ENCODE results near the gene IGSF9B. TPM values are rescaled to one million over a fixed set of nuclear protein-coding genes. Genes with fewer than 3 reads are reported as not detected.

The IGSF9B gene
- total RNA-seq, 1 donor from 2014 or later, result not detected

DNA sequence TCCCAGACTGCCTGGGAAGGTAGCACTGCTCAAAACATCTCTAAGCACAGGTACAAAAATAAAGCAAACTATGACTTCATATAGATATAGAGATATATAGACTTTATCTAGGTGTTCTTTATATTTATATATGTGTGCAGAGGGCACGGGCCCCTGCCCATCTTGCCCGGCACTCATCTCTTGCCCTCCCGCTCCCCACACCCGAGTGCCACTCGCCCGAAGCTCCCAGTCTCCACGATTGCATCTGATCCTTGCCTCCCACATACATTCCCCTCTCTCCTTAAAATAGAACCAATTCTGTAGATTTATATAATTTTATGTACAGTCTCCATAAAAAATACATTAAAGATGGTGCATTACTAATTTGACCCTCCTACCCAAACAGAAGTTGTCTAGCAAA is 55.5 kb downstream of the IGSF9B start:
- no peak for DNase-seq (ENCODE audit: low read depth in 2 of 2)

DNA sequence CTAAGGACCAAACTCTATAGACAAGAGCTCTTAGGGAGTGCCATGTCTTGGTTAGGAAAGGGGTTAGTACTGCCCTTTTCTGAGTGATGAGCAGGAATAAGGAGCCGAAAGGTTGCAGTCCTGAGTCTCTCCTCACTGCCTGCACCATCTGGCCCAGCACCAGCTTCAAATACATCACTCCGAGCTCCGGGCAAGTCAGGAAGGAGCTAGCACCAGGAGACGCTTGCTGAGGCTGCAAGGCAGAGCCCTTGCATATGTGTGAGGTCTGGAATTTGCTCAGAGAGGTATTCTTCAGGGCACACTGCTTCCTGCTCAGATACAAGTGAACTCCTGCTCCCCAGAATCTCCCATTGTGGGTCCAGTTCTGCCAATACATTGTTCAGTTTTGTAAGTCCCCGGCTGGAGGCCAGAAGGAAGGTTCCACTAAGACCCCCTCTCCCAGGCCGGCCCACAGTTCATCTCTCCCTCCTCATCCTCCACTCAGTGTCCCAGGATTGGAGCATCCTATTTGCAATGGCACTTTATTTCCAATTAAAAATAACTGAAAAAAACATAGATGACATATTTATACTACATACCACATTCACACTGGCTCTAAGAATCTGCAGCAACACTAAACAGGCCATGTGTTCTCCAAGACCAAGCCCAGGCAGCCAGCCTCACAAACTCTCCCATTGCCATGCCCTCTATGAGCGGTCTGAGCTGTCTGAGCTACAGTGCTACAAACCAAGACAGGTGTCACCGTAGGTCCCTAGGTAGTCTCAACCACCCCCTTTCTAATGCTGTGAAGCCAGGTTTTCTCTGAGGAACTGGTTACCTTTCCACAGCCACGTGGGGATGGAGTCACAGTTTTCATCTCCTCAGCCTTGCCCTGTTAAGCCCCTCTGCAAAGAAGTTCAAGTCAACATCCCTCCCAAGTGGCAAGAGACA is 56.3 kb downstream of the IGSF9B start:
- DNase-seq (ENCODE audit: low read depth in 2 of 2), result no peak

DNA sequence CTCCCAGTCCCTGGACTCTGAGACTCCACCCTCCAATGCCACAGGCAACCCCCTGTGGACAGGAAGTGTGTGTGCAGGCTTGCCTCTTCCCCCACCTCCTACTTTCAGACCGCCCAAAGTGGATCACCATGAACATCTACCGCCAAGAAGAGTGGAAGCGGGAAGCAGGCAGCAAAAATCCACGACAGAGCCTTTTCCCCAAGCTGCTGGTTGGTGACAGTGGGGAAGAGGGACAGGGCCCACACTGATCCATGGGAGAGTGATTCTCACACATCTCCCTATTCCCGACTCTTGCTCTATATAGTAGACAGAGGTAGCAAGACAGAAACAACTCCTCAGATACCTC is 58.0 kb downstream of the IGSF9B start:
- no peak for DNase-seq (ENCODE audit: low read depth in 2 of 2)

DNA sequence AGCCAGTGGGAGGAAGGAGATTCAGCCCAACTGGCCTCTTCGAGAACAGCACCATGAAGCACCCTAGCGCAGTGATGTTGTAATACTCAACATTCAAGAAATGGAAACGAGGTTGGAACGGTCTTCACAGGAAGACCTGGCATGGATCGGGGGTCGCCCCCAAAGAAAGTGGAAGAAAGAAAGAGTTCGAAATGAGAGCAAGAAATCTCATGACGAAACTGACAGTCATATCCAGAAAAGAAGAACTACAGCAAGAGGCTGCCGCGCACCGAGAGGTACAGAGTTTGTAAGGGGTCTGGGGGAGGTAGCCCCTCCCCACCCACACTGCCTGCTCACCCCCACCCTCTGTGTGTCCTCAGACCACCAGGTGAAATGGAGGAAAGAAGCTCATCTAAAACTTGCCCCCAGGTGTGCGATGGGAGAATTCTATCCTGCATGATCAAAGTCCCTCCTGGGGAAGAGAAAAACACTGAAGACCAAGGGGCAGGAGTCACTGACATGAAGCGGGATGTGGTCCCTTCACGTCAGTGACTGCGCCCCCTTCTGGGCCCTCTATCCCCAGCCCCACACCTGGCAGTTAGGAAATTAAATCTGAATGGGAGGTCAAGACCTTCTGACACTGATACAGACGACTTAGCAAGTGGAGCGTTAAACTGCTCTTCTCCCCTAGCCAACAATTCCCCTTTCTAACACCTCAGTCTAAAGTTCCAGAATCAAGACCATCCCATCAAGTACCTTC is 58.6 kb downstream of the IGSF9B start:
- DNase-seq (ENCODE audit: low read depth in 2 of 2), result no peak

DNA sequence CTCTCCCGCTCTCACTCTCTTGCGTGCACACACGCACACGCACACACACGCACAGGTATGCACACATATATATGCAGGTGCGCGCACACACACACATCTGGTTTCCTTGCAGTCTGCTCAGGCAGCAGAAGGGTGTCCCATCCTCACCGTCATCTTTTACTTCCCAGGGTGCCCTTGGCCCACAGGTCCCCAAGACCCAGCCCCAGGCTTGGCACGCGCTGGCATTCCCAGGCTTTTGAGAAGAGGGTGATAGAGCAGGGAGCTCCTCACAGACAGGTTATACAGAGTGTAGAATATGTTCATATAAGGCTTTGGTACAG is 59.5 kb downstream of the IGSF9B start:
- DNase-seq (ENCODE audit: low read depth in 2 of 2), result no peak

DNA sequence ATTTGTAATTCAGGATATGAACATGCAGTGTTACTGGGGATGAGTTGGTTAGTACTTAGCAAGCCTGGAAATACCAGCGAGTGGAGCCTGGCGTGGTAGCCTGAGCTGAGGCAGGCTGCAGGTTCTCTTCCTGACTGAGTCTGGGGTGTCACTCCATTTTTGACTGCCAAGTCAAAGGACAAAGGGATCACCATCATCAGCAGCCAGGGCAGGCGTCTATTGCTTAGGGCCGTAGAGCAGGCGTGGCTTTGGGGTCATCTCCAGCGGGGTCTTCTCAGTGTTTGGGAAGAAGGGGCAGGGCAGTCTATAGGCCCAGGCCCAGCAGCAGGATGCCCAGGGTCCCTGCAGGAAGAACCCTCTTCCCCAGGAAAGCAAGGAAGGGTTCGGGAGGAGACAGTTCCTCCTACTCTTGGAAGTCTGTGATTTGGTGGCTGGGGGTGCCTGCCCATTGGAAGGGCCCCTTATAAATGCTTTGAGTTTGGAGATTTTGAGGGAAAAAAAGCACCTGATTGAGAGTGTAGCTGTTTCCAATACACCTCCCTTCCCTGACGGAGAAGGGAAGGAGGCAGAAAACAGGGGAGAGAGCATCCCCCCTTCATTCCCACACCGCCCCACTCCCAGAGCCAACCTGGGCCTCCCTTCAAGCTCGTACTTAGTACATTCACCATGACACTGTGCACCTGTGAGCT is 60.0 kb downstream of the IGSF9B start:
- no peak for DNase-seq (ENCODE audit: low read depth in 2 of 2)

DNA sequence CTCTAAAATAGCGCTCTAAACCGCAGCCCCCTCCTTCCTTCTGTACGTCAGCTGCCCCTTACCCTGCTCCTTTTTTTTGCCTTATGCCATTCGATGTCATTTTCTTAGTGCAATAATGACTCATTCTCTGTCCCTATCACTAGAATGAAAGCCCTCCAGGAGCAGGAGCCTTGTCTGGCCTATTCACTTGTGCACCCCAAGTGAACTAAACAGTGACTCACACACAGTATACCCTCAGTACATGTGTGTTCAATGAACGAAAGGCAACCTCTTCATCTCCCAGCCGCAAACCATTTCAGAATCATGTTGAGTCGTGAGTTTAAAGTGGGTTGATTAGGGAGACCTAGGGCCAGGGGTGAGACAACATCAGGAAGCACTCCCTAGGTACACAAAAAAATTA is 60.7 kb downstream of the IGSF9B start:
- no peak for DNase-seq (ENCODE audit: low read depth in 2 of 2)

DNA sequence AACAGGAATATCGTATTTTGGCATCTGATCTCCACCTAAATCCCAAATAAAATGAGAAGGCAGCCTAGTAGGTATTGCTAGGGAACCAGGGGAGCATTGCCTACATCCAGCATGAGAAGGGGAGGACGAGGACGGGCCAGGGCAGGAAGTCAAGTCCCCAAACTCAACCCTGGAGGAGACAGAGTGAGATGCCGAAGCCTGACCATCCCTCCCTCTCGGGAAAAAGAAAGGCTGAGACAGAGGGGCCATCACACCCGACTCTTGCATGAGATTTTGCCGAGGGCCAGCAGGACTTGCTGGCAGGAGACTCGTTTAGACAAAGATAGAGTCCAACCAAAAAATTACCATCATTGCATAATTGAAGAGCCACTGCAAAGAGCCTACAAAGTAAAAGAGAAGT is 61.2 kb downstream of the IGSF9B start:
- no peak for DNase-seq (ENCODE audit: low read depth in 2 of 2)

DNA sequence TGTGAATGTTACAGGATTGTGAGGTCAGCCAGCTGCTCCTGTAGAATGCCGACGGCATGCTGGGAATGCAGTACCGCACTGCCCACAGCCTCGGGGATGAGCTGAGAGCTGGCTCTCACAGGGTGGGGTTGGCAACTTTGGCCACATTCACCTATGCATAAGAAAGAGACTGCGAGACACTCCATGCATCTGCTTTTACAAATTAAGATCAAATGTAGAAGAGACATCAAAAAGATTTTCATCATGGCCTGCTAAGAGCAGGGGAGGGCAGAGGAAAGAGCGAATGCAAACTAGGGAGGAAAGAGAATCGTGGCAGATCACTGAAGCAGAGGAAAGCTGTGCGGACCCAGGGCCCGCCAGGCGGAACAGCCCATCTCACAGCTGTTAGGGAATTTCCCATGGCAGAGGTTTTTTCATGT is 61.7 kb downstream of the IGSF9B start:
- DNase-seq (ENCODE audit: low read depth in 2 of 2), result no peak

DNA sequence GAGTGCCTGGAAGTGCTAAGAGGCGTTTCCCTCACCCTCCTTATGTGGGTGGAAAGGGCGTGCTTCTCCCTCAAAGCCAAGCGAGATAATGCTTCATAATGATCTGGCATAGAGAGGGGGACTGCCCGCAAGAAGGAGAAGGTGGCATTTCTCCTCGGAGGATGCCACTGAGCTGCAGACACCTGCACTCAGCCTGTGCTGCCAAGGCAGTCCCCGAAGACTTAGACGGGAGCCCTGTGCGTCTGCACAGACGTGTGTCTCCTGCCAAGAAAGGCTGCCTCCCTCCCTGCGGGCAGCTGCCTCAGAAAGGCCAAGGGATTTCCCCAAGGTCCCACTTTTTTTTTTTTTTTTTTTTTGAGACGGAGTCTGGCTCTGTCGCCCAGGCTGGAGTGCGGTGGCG is 63.4 kb downstream of the IGSF9B start:
- DNase-seq (ENCODE audit: low read depth in 2 of 2), result no peak

DNA sequence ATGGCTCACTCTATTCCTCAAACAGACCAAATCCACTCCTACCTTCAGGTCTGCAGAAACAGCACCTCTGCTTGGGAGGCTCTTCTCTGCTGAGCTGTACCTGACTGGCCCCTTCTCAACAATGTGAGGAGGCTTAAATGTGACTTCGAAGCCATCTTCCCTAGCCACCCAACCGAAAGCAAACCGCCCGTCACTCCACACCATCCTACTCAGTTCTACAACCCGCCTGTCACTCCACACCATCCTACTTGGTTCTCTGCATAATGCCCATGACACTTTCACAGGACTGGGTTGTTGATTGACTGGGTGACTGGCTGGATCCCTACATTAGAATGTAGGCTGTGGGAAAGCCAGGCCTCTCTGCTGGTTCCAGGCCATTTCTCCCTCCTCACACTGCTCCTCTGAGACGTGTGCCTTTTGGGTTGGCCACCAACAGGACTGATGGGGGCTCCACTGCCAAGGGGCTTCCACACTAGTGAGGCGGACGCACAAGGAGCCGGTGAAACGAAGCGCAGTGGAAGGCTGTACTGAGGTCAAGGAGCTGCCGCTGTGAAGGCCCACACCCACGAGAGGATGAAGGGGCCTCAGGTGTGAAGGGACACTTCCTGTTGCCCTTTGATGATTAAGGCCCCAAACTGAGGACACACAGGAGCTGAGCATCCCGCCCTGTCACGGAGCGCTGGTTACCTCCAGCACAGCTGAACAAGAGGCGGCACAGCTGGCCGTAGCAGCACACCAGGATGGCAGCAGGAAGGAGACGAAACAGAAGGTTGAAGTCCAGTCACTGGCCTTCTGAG is 64.0 kb downstream of the IGSF9B start:
- DNase-seq (ENCODE audit: low read depth in 2 of 2), result no peak

DNA sequence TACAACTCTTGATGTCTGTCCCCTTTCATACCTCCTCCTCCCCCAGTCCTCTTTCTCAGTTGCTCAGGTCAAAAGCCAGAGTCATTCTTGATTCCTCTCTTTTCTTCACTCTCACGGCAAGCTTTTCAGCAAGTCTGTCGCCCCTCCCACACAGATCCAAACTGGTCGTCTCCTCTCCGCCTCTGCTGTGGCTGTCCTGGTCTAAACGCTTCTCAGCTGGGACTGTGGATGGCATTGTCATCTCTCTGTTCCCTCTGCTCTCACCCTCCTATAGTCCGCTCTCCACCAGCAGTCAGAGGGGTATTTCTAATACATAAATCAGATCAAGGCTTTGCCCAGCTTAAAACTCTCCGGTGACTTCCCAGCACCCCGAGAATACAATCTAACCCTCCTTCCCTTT is 64.6 kb downstream of the IGSF9B start:
- DNase-seq (ENCODE audit: low read depth in 2 of 2), result no peak

DNA sequence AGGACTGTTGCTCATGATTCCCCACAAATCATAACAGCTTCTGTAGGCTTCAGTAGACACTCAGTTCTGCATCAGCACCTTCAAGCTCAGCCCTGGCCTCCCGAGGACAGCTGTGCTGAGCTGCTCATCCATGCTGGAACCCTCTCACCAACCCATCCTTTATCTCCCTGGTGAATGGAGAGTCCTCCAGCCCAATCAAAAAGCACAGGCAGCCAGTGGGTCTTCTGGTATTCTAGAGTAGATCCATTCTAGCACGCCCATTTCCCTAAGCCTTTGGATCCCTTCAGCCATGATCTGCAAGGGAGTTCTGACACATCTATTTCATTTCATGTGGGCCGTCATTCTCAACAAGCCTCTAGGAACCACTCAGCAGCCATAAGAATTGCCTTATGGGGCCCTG is 66.9 kb downstream of the IGSF9B start:
- no peak for DNase-seq (ENCODE audit: low read depth in 2 of 2)

DNA sequence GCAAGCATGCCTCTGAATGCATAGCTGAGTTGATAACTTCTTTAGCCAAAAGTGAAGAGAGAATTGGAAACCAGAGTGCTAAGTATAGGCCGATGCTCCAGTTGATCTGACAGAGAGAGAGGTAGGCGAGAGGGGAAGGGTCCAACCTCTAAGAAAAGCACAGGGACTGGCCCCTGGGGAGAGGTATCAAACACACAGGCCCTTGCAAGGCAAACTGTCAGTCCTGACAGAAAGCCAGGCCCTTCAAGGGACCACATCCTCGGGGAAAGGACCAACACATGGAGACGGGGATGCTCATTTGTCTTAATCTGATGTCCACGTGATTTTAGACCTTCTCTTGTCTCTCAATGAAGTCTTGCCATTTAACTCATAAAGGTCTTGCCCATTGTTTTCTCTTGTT is 67.6 kb downstream of the IGSF9B start:
- no peak for DNase-seq (ENCODE audit: low read depth in 2 of 2)

DNA sequence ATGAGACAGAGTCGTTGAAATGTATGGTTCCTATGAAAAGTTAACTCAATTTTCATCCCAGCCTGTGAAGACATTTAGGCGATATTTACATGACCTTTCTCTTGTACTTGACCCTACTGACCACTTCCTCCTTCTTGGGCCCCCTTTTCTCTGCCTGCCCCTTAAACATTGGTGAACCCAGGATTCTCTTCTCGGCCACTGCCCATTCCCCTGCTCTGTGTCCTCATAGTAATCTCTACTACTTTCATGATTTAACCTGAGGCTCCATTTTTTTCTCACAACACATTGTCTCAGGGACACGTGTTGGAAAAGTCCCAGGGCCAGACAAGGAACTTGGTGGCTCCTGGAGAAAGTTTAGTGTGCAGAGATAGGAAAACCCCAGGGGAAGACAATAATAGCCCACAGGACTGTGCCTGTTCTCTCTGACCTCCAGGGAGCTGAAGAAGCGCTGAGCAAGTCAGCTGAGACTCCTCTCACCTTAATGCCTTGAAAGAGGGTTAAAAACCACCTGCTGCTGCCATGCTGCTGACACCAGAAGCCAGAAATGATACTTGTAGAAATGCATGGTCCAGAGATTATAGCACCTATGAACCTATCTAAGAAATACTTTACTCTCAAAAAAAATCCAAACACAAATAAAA is 69.0 kb downstream of the IGSF9B start:
- no peak for DNase-seq (ENCODE audit: low read depth in 2 of 2)

DNA sequence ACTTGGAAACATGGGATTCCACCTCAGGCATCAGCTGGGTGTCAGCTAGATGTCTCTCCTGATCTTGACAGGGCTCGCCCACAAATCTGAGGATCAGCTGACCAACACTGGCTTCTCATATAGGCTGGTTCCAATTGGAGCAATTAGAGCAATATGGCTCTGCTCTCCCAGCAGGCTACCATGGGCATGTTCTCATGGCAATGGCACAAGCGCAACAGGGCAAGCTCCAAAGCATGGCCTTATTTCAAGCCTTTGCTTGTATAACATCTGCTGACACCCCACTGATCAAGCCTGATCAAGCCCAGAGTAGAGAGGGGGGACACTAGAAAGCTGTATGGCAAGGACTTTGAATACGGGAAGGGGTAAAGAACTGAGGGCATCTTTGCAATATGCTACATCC is 70.7 kb downstream of the IGSF9B start:
- no peak for DNase-seq (ENCODE audit: low read depth in 2 of 2)

DNA sequence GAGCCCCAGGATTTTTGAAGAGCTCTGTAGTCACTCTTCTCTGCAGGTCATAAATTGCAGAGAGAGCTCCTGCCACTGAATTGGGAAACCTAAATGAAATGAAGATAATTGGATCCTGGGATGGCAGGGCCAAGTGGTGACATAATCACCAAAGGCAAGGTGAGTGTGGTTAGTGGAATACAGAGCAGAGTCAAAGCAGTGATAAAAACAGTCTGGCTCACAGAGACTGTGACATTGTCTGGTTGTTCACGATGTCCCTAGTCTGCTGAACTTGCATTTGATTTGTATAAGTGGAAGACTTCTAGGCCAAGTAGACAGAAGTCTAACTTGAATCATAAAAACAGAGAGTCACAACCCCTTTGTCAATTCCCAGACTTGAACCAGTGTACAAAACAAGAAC is 84.6 kb downstream of the IGSF9B start:
- no peak for DNase-seq (ENCODE audit: low read depth in 2 of 2)

DNA sequence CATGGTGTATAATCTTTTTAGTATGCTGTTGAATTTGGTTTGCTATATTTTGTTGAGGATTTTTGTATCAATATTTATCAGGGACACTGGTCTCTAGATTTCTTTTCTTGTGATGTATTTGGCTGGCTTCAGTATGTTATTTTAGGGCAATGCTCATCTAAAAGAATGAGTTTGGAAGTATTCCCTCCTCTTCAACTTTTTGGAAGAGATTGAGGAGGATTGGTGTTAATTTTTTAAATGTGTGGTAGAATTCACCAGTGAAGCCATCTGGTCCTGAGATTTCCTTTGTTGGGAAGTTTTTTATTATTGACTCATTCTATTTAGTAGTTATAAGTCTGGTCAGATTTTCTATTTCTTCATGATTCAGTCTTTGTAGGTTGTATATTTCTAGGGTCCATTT is 89.3 kb downstream of the IGSF9B start:
- DNase-seq (ENCODE audit: low read depth in 2 of 2), result no peak

DNA sequence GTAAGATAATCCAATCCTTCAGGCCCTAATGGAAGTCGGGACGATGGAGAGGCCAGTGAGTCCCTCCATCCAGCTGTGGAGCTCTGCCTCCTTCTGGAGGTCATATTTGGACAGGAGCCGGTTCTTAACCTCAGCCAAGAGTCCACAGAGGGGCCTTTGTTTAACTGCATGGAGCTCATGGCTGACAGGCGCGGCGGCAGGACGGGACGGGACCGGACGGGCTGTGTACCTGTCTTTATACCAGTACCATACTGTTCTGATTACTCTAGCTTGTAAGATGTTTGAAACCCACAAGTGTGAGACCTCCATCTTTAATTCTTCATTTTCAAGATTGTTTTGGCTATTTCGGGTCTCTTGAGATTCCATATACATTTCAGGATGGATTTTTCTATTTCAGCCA is 91.3 kb downstream of the IGSF9B start:
- DNase-seq (ENCODE audit: low read depth in 2 of 2), result no peak

DNA sequence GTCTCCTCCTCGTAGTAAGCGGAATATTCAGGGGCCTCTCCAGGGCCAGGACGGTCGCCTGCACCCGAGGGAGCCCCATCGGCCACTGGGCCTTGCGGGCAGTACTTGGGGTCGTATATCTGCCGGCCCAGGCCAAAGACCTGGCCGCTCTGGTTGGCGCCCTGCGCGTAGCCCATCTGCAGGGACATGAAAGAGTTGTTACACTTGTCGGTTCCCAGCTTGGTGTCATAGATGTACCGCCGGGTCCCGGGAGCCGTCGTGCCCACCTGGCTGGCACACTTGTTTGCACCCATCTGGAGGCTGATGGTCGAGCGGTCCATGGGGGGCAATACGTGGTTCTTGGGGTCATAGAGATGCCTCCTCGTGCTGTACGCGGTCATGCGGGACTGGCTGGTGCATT is 92.0 kb downstream of the IGSF9B start:
- DNase-seq (ENCODE audit: low read depth in 2 of 2), result no peak

DNA sequence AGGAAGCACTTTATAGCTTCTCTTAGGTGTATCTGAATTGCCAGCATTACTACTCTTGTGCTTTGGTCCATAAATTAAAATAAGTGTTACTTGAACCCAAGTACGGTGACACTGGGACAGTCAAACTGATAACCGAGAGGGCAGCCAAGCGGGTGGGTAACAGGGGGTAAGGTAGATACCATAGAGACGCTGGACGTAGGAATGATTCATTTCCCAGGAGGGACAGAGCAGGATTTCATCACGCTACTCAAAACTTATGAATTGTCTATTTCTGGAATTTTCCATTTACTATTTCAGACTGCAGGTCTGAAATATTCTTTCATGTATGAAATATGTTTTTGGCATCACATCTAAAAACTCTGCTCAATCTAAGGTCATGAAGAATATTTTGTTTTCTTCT is 96.6 kb downstream of the IGSF9B start:
- no peak for DNase-seq (ENCODE audit: low read depth in 2 of 2)
